OCI-LY3 (cell line): ENCODE data around the gene RGS19.
A peak's percentile ranks its signal among the peaks of the same experiment; 100 is the strongest.

Source experiments
- CTCF ChIP-seq: fragments of 200-600, 300-600 bp; sonication (generic); IDR thresholded peaks from 2 replicates; pipeline ENCODE4 v1.5.1; 2014; ENCODE audit warnings: antibody characterized with exemption, low read length, low read depth
- EZH2phosphoT487 ChIP-seq: fragments of 200-600 bp; shearing (Covaris generic); IDR thresholded peaks from 2 replicates; pipeline ENCODE4 v1.6.1; 2018; ENCODE audit warnings: antibody characterized with exemption, mixed run types, low read depth

GRCh38 chr20:64053841-64054661 is 25.3 kb downstream of the RGS19 start:
- TF ChIP-seq CTCF, result peak; percentile 44
- no peak for TF ChIP-seq EZH2phosphoT487
